HG03196 (cell line): ENCODE results near the gene CCDC177.
A peak's percentile ranks its signal among the peaks of the same experiment; 100 is the strongest.

Source experiments
- ATAC-seq: cut with Tn5 transposase; IDR thresholded peaks from one replicate; pipeline ENCODE4 v1.9.1; 2021; ENCODE audit not compliant: unreplicated experiment

CCDC177 gene

GRCh38 chr14:69574263-69574953, at the start of gene CCDC177:
Gene CCDC177 (minus strand): TSS chr14:69574871. CDS start chr14:69573622, 1,249 bp downstream.
- ATAC-seq: no peak

GRCh38 chr14:69624136-69624535, 49.5 kb upstream of the CCDC177 start:
- ATAC-seq: no peak

- no peak for ATAC-seq
These were observed 46.3 kb upstream of the CCDC177 start for GRCh38 chr14:69620981-69621380.

- no peak for ATAC-seq
These were observed 45.5 kb upstream of the CCDC177 start for GRCh38 chr14:69620211-69620611.

- ATAC-seq: no peak
These were observed 44.3 kb upstream of the CCDC177 start for GRCh38 chr14:69619012-69619411.

GRCh38 chr14:69617796-69618195, 43.1 kb upstream of the CCDC177 start:
- ATAC-seq: no peak

GRCh38 chr14:69616408-69616773, 41.7 kb upstream of the CCDC177 start:
- no peak for ATAC-seq

- ATAC-seq: peak; percentile 59
These were observed 41.1 kb upstream of the CCDC177 start for GRCh38 chr14:69615496-69616407.

- ATAC-seq: no peak
These were observed 40.4 kb upstream of the CCDC177 start for GRCh38 chr14:69615121-69615495.

GRCh38 chr14:69614592-69614991, 39.9 kb upstream of the CCDC177 start:
- ATAC-seq: peak; percentile 18

- no peak for ATAC-seq
These were observed 38.8 kb upstream of the CCDC177 start for GRCh38 chr14:69613312-69614073.

- ATAC-seq: no peak
These were observed 38.1 kb upstream of the CCDC177 start for GRCh38 chr14:69612783-69613130.

GRCh38 chr14:69612014-69612782, 37.5 kb upstream of the CCDC177 start:
- ATAC-seq: peak; percentile 14

- ATAC-seq: peak; percentile 41
These were observed 36.7 kb upstream of the CCDC177 start, which contains the start of gene SUSD6 for GRCh38 chr14:69611172-69612013. Gene SUSD6 (plus strand): TSS chr14:69611596. CDS start chr14:69658593, 46,997 bp downstream.

GRCh38 chr14:69610874-69611171, 36.2 kb upstream of the CCDC177 start:
- no peak for ATAC-seq

GRCh38 chr14:69610020-69610873, 35.6 kb upstream of the CCDC177 start:
- no peak for ATAC-seq

GRCh38 chr14:69606258-69607184, 31.9 kb upstream of the CCDC177 start:
- no peak for ATAC-seq

- no peak for ATAC-seq
These were observed 31.1 kb upstream of the CCDC177 start for GRCh38 chr14:69605738-69606137.
